K562 (cell line): ENCODE results near the gene DPY19L1. TPM values are rescaled to one million over a fixed set of nuclear protein-coding genes. Genes with fewer than 3 reads are reported as not detected.

Experiments used
- ATAC-seq: fragments of 200-7000 bp; cut with Tn5 transposase; 3 replicates; pipeline ENCODE4 v1.9.1; 2020; ENCODE audit warnings: moderate library complexity
- BruUV-seq: library from RNA; stranded (reverse); fragments of 400-500 nt; replicated peaks from 2 replicates; lab custom pipeline; 2021; lab: Mats Ljungman, UMichigan
- CTCF ChIA-PET: fragments of 300-600 bp; formaldehyde crosslinking; extraction: SDS; loops from one replicate; lab custom pipeline; 2021; ENCODE audit warnings: low intra/inter-chr PET ratio; lab: Yijun Ruan, JAX
- POLR2A ChIA-PET: fragments of 300-600, 350-650 bp; sonication (Branson Sonifier 250); formaldehyde crosslinking; extraction: SDS; loops from one replicate; lab custom pipeline; 2021; ENCODE audit warnings: antibody characterized with exemption, inconsistent platforms; lab: Yijun Ruan, JAX
- DNase-seq, 4 experiments: peaks; one replicate each; pipeline versions ENCODE4 v3.0.0 to v3.0.0-alpha.2; 2011 to 2018; ENCODE audit warnings: low spot score in 3 of 4, mixed read lengths in 3 of 4; ENCODE audit errors: extremely low read depth in 1 of 4
- FAIRE-seq: peaks from 2 replicates; lab custom pipeline; 2011; peaks lifted over from hg19 to GRCh38; lab: Jason Lieb, UNC
- H2AFZ ChIP-seq: 2 replicates; pipeline ENCODE4 v1.6.0; 2011; ENCODE audit warnings: low read depth, low read length, control low read depth, inconsistent platforms
- H3K27ac ChIP-seq: fragments of 200-600 bp; 3 replicates; pipeline ENCODE4 v1.8.0; 2011; ENCODE audit warnings: low read depth, mild to moderate bottlenecking, control low read depth, inconsistent platforms, low read length, moderate library complexity, mixed read lengths; ENCODE audit errors: extremely low read depth
- H3K27me3 ChIP-seq, 2 experiments: fragments of 300-600 bp in 1 of 2; 2 replicates in 1 of 2; 3 replicates in 1 of 2; pipeline versions ENCODE4 v1.6.0 to v1.8.0; 2011; ENCODE audit warnings: inconsistent platforms in 2 of 2, low read length in 2 of 2, mild to moderate bottlenecking in 1 of 2, mixed read lengths in 1 of 2, moderate library complexity in 1 of 2; ENCODE audit not compliant: control insufficient read depth in 2 of 2, insufficient read depth in 2 of 2
- H3K36me3 ChIP-seq: fragments of 300-600 bp; 3 replicates; pipeline ENCODE4 v1.8.0; 2011; ENCODE audit warnings: mild to moderate bottlenecking, low read length, inconsistent platforms; ENCODE audit not compliant: control insufficient read depth, insufficient read depth
- H3K4me1 ChIP-seq, 2 experiments: fragments of 200-600 bp in 1 of 2; replicated peaks in 1 of 2; 2 replicates in 1 of 2; 3 replicates in 1 of 2; pipeline versions ENCODE4 v1.5.1 to v1.8.0; 2011; ENCODE audit warnings: inconsistent platforms in 2 of 2, low read length in 2 of 2, mild to moderate bottlenecking in 1 of 2, mixed read lengths in 1 of 2, moderate library complexity in 1 of 2; ENCODE audit not compliant: control insufficient read depth in 2 of 2, insufficient read depth in 2 of 2
- H3K4me2 ChIP-seq: 2 replicates; pipeline ENCODE4 v1.6.1; 2011; ENCODE audit warnings: low read length, control low read depth, inconsistent platforms, mixed read lengths; ENCODE audit not compliant: insufficient read depth
- H3K4me3 ChIP-seq: fragments of 200-600 bp; sonication (generic), shearing (Covaris generic); 2 replicates; pipeline ENCODE4 v1.5.1; 2016; ENCODE audit warnings: control low read depth, inconsistent platforms
- H3K79me2 ChIP-seq: fragments of 200-600 bp; 3 replicates; pipeline ENCODE4 v1.8.0; 2011; ENCODE audit warnings: low read length, inconsistent platforms; ENCODE audit not compliant: control insufficient read depth, insufficient read depth
- H3K9ac ChIP-seq, 2 experiments: 2 replicates each; pipeline versions ENCODE4 v1.6.0 to v1.6.1; 2011; ENCODE audit warnings: low read depth in 2 of 2, low read length in 2 of 2, control low read depth in 1 of 2, inconsistent platforms in 1 of 2, mild to moderate bottlenecking in 1 of 2, mixed read lengths in 1 of 2; ENCODE audit not compliant: insufficient read depth in 1 of 2
- H3K9me1 ChIP-seq: one replicate; pipeline ENCODE4 v1.6.0; 2011; ENCODE audit warnings: inconsistent platforms, mild to moderate bottlenecking, low read length, moderate library complexity; ENCODE audit not compliant: control insufficient read depth, insufficient read depth
- H3K9me3 ChIP-seq: replicated peaks from 2 replicates; pipeline ENCODE4 v1.5.1; 2011; ENCODE audit warnings: low read depth, low read length, inconsistent platforms; ENCODE audit not compliant: control insufficient read depth, insufficient read depth
- H4K20me1 ChIP-seq: replicated peaks from 2 replicates; pipeline ENCODE4 v1.6.1; 2011; ENCODE audit warnings: low read length, inconsistent platforms, mixed read lengths; ENCODE audit not compliant: control insufficient read depth, insufficient read depth
- BDP1 ChIP-seq: IDR thresholded peaks from 3 replicates; pipeline ENCODE4 v1.6.1; 2011; ENCODE audit not compliant: insufficient read length, insufficient read depth
- CEBPB ChIP-seq: fragments of 450-650 bp; IDR thresholded peaks from 2 replicates; pipeline ENCODE4 v1.6.1; 2016; ENCODE audit warnings: missing genetic modification characterization, missing compliant biosample characterization
- E2F3 ChIP-seq: fragments of 250-450 bp; sonication (Bioruptor Pico); IDR thresholded peaks from 2 replicates; pipeline ENCODE4 v1.4.0; 2020; ENCODE audit warnings: mild to moderate bottlenecking
- ETS2 ChIP-seq: IDR thresholded peaks from 2 replicates; pipeline ENCODE4 v1.6.1; 2016; ENCODE audit warnings: borderline replicate concordance, missing genetic modification characterization, mild to moderate bottlenecking, moderate library complexity, missing compliant biosample characterization; ENCODE audit not compliant: poor library complexity, severe bottlenecking
- ILF3 ChIP-seq: fragments of 450-650 bp; IDR thresholded peaks from 2 replicates; pipeline ENCODE4 v1.6.1; 2018; ENCODE audit warnings: antibody characterized with exemption, mild to moderate bottlenecking, moderate library complexity, borderline replicate concordance
- IRF2 ChIP-seq: sonication (generic); formaldehyde crosslinking; IDR thresholded peaks from 2 replicates; pipeline ENCODE4 v1.8.1; 2022; ENCODE audit warnings: mild to moderate bottlenecking, missing genetic modification reagents
- PTBP1 ChIP-seq: fragments of 200-400 bp; formaldehyde crosslinking; IDR thresholded peaks from 2 replicates; pipeline ENCODE4 v1.6.1; 2017; ENCODE audit warnings: low read depth, low read length
- TFAP4 ChIP-seq: sonication (generic); formaldehyde crosslinking; IDR thresholded peaks from 2 replicates; pipeline ENCODE4 v1.8.0; 2022; ENCODE audit warnings: missing genetic modification reagents, mild to moderate bottlenecking, moderate library complexity, borderline replicate concordance
- YY1 ChIP-seq, 3 experiments: IDR thresholded peaks; 2 replicates each; pipeline ENCODE4 v1.6.1; 2011; ENCODE audit warnings: low read length in 2 of 3, mild to moderate bottlenecking in 2 of 3, moderate library complexity in 2 of 3, borderline replicate concordance in 1 of 3, control low read depth in 1 of 3, low read depth in 1 of 3; ENCODE audit not compliant: insufficient read depth in 3 of 3, insufficient replicate concordance in 2 of 3, control insufficient read depth in 1 of 3, insufficient read length in 1 of 3; ENCODE audit errors: extremely low read depth in 1 of 3
- ZKSCAN1 ChIP-seq: fragments of 150-350 bp; IDR thresholded peaks from 2 replicates; pipeline ENCODE4 v1.6.1; 2016; ENCODE audit warnings: low read depth, low read length
- ZNF668 ChIP-seq: fragments of 250-450 bp; sonication (Bioruptor Pico); IDR thresholded peaks from 2 replicates; pipeline ENCODE4 v1.8.0; 2022; ENCODE audit warnings: mild to moderate bottlenecking, inconsistent platforms
- in situ Hi-C: fragments of 300-500 bp; cut with MboI; formaldehyde crosslinking; loops from 4 replicates; pipeline ENCODE4 v1.15.0; 2018; ENCODE audit warnings: inconsistent platforms, mixed read lengths
- intact Hi-C: fragments of 100-400 bp; cut with micrococcal nuclease; formaldehyde crosslinking; loops from 2 replicates; pipeline ENCODE4 v1.14.2; 2022
- polyA plus RNA-seq, 8 experiments: library from polyadenylated mRNA; depleted of rRNA in 4 of 8; stranded (reverse) in 5 of 8; unstranded in 3 of 8; fragments of >200 nt; fragmentation: Nextera tagmentation in 2 of 8; fragmentation: Illumina TruSeq in 1 of 8; extraction: Ambion mirVana in 2 of 8; extraction: Trizol in 1 of 8; gene quantifications; 2 replicates each; pipeline versions ENCODE4 v1.2.1 to v1.2.3, GENCODE V29; 2011 to 2014; ENCODE audit warnings: inconsistent platforms in 1 of 8, missing spikeins in 1 of 8
- total RNA-seq, 7 experiments: library from RNA; depleted of rRNA in 6 of 7; stranded (reverse); fragments of >200 nt in 6 of 7; fragmentation: Illumina TruSeq in 2 of 7; extraction: Trizol in 2 of 7; gene quantifications; 2 replicates each; pipeline versions ENCODE4 v1.2.1 to v1.2.3, GENCODE V29; 2011 to 2021; ENCODE audit warnings: low replicate concordance in 1 of 7

The DPY19L1 gene
- total and polyA plus RNA-seq, 9 of the 15 experiments (the other 6 are each of a cell fraction or from before 2014, with no cell fraction given) = 4.0 to 34.3 (median 22.1) TPM

- ATAC-seq (no peak), DNase-seq (no peak), FAIRE-seq (no peak)
- H3K4me3 ChIP-seq = no peak overlapping the region
- in situ Hi-C loops = no loop called here
- no peaks in the 10 kb centered on the region for H4K20me1 ChIP-seq
- intact Hi-C loops = no loop called here
- H3K4me2 ChIP-seq = no peak overlapping the region
- no peak overlapping the region for H3K27ac ChIP-seq
- peaks cover 5% of the 10 kb centered on the region; the same call in 1 of the 3 replicates for H3K36me3 ChIP-seq
- H3K27me3 ChIP-seq = no peaks in the 10 kb centered on the region
- ChIA-PET POLR2A (interaction anchor here (1.3 kb wide), 1 partner anchor 8 kb away, joined by 4 read pairs; no protein-coding TSS in a partner anchor), CTCF (no interaction called here)
- no peak overlapping the region for H3K9ac ChIP-seq
- no peak overlapping the region for H2AFZ ChIP-seq
- H3K4me1 ChIP-seq = peaks cover 5 to 12% of the 10 kb centered on the region in 2 experiments
- TF ChIP-seq ETS2 (tag) (no peak), YY1 (IDR thresholded peaks at IDR 0.05; ENCODE audit: borderline replicate concordance in 1 of 3, control insufficient read depth in 1 of 3, extremely low read depth in 1 of 3, insufficient read depth in 3 of 3, insufficient read length in 1 of 3, insufficient replicate concordance in 2 of 3, low read depth in 1 of 3, low read length in 2 of 3) (no peak), CEBPB (tag) (no peak), BDP1 (no peak), ZKSCAN1 (no peak), ILF3 (no peak), ZNF668 (CRISPR knock-in tag) (no peak), PTBP1 (no peak), TFAP4 (CRISPR knock-in tag) (no peak), E2F3 (no peak), IRF2 (CRISPR knock-in tag) (no peak)
- no peaks in the 10 kb centered on the region for H3K9me1 ChIP-seq
- peaks cover 51% of the 10 kb centered on the region for H3K79me2 ChIP-seq
- no TSS peak for BruUV-seq
- no peaks in the 10 kb centered on the region for H3K9me3 ChIP-seq
Measured at GRCh38 chr7:35021445-35021844, 15.8 kb downstream of the DPY19L1 start.
